Measurements from ENCODE around the gene KDM8. TPM values are rescaled to one million over a fixed set of nuclear protein-coding genes. Genes with fewer than 3 reads are reported as not detected.

The KDM8 gene
- total RNA-seq, 1 experiment from 2014 or later = 5.0 TPM

DNA sequence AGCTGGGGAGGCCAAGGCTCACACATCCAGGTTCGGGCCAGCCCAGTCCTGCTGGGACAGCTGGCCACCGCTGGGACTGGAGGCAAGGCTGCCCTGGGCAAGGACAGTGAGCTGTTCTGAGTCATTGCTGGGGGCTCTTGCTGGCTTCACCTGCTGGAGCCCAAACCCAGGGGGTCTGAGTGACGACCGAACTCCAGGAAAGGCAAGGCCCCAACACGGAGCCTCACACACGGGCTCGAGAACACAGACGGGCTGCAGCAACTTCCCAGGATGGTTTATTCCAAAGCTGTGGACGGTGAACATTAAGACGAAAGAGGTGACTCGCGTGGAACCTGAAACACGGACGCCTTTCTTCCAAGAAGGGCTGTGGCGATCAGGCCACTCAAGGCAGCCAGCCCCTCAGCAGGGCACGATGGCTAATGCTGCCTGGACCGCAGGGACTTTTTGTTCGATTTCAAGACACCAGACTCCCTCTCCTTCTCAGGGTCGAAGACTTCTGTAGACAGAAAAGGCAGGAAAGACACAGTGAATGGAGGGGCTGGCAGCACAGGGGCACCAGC is 21.5 kb downstream of the KDM8 start:
- CTCF ChIA-PET = no interaction called here
- no peak overlapping the region for H3K27ac ChIP-seq (ENCODE audit: low read length)
- no TSS peak for BruUV-seq (replicated peaks)
- intact Hi-C loops (cut with micrococcal nuclease) = no loop called here
- H3F3A ChIP-seq (ENCODE audit: low read length, unreplicated experiment) = no peaks in the 10 kb centered on the region
- no peaks in the 10 kb centered on the region for H3K9me2 ChIP-seq (replicated peaks; ENCODE audit: low read length)
- no peak for DNase-seq
- no peaks in the 10 kb centered on the region for H3K9me3 ChIP-seq (ENCODE audit: low read length)
- ATAC-seq = no peak
- TF ChIP-seq EZH2 (IDR thresholded peaks at IDR 0.05; ENCODE audit: low read length, unreplicated experiment) = no peak
- TF ChIP-seq CTCF (conservative IDR thresholded peaks at IDR 0.05; ENCODE audit: low read depth, low read length) = no peak
- TF ChIP-seq EZH2phosphoT487 (IDR thresholded peaks at IDR 0.05; ENCODE audit: borderline replicate concordance, low read length) = no peak
- no peaks in the 10 kb centered on the region for H3K27me3 ChIP-seq (ENCODE audit: low read length)
- H3K79me2 ChIP-seq (ENCODE audit: low read length) = no peaks in the 10 kb centered on the region
- H3K36me3 ChIP-seq (ENCODE audit: low read depth, low read length) = no peaks in the 10 kb centered on the region
- POLR2A ChIA-PET (ENCODE audit: unreplicated experiment) = no interaction called here
- no peak overlapping the region for H3K4me2 ChIP-seq (ENCODE audit: low read length)
- H2AFZ ChIP-seq (ENCODE audit: low read length) = no peak overlapping the region
- H4K20me1 ChIP-seq (ENCODE audit: low read length) = no peaks in the 10 kb centered on the region
- H3K9ac ChIP-seq (ENCODE audit: low read length) = no peak overlapping the region
- no peaks in the 10 kb centered on the region for H3K4me1 ChIP-seq (ENCODE audit: insufficient read depth, low read length)
- no peak overlapping the region for H3K4me3 ChIP-seq (ENCODE audit: low read length)

DNA sequence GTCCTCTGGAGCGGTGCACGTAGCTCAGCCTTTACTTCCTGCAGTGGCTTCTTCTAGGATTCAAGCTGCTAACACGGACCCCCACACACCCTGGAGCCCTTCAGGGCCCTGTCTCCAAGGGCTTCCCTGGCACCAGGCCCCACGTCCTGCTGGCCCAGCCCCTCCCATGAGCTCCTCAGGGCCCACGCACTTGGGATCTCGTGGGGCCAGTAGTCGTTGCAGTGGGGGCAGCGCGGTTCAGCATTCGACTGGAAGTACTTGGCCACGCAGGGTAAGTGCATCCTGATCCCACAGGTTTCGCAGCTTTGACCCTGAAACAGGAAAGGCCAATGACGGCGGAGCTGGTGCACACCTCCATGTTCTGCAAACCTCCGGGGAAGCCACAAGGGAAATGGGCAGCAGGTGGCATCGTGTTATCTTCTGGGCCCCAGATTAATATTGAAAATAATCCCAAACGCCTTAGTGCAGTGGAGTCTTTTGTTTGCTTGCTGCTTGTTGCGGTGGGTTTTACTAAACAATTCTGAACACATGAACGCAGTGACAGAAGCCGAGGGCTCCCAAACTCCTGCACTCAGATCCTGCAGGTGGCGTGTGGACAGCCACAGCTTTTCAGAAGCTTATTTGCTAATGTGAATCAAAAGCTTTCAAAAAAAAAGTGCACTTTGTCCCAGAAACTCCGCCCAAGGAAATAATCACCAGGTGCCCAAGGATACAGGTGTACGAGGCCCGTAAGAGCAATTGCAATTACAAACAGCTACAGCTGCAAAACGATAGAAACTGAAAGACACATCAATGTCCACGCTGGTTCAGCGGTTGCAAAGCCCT is 22.4 kb downstream of the KDM8 start:
- BruUV-seq (replicated peaks) = no TSS peak
- CTCF ChIA-PET = interaction anchor here (0.6 kb wide), 1 partner anchor 11 kb away, joined by 3 read pairs; no protein-coding TSS in a partner anchor
- no peaks in the 10 kb centered on the region for H3K9me3 ChIP-seq (ENCODE audit: low read length)

More for the DNA sequence above, 22.4 kb downstream of the KDM8 start:
- POLR2A ChIA-PET (ENCODE audit: unreplicated experiment) = no interaction called here
- TF ChIP-seq CTCF (conservative IDR thresholded peaks at IDR 0.05; ENCODE audit: low read depth, low read length) = 0 out of 2 replicates have a peak, but pooled peaks have one; percentile 11
- TF ChIP-seq EZH2phosphoT487 (IDR thresholded peaks at IDR 0.05; ENCODE audit: borderline replicate concordance, low read length) = no peak
- TF ChIP-seq EZH2 (IDR thresholded peaks at IDR 0.05; ENCODE audit: low read length, unreplicated experiment) = no peak
- Histone ChIP-seq H3K4me1 (ENCODE audit: insufficient read depth, low read length) (no peaks in the 10 kb centered on the region), H4K20me1 (ENCODE audit: low read length) (no peaks in the 10 kb centered on the region), H3F3A (ENCODE audit: low read length, unreplicated experiment) (no peaks in the 10 kb centered on the region), H3K4me2 (ENCODE audit: low read length) (no peak overlapping the region), H2AFZ (ENCODE audit: low read length) (no peak overlapping the region), H3K27ac (ENCODE audit: low read length) (no peak overlapping the region), H3K36me3 (ENCODE audit: low read depth, low read length) (no peaks in the 10 kb centered on the region), H3K27me3 (ENCODE audit: low read length) (no peaks in the 10 kb centered on the region), H3K9me2 (replicated peaks; ENCODE audit: low read length) (no peaks in the 10 kb centered on the region), H3K79me2 (ENCODE audit: low read length) (no peaks in the 10 kb centered on the region), H3K9ac (ENCODE audit: low read length) (no peak overlapping the region), H3K4me3 (ENCODE audit: low read length) (no peak overlapping the region)
- ATAC-seq (no peak), DNase-seq (peak; percentile 6)
- intact Hi-C loops (cut with micrococcal nuclease) = no loop called here
